ENCODE data around the gene MITF. TPM values are rescaled to one million over a fixed set of nuclear protein-coding genes. Genes with fewer than 3 reads are reported as not detected.

Gene MITF
- total RNA-seq, result 1 to 10 TPM; 1.4 to 1.6 TPM

DNA sequence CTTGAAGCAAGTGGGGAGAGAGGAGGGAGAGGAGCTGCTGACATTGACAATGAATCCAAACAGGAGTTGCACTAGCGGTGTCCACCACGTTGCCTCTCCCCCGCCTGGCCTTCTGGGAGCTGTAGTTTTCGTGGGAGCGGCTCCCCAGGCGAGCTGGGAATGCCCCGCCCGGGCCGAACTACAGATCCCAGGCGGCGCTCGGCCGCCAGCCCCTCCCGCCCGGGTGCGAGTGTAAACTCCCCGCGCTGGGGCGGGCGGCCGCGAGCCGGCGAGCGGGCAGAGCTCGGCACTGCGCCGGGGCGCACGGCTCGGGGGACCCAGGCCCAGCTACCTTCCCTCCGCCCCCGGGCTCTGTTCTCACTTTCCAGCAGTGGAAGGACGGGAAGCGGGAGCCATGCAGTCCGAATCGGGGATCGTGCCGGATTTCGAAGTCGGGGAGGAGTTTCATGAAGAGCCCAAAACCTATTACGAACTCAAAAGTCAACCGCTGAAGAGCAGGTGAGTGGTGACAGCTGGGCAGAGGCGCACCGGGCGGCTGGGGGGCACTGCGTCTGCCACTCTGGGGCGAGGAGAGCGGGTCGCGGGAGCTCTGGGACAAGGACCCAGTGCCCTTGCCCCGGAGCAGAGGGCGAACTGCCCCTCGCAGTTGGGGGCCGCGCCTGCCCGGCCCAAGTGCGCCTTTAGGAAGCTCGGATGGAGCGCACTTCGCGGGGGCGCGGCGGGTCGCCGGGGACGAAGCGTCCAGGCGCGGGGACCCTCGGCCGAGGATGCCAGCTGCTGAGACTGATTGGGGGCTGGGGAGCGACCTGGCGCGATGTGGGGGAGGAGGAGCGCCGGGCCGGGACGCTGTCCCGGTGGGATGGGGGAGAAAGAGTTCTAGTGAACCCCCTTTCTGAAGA is at the start of gene MITF:
Gene MITF, plus strand, starts transcription at position 261 of the 899 bp plus-strand sequence. Its CDS starts 134 bp downstream, at position 395.
- H3K9me3 Mint-ChIP-seq, result no peaks in the 10 kb centered on the region
- DNase-seq (peak; percentile 62), ATAC-seq (ENCODE audit: low read depth) (peak; percentile 86)
- peak within 1 kb of the TSS; percentile 75 for H3K4me3 Mint-ChIP-seq
- H3K27me3 Mint-ChIP-seq, result peaks cover 57% of the 10 kb centered on the region
- POLR2A ChIA-PET, result no interaction called here
- H3K4me1 Mint-ChIP-seq, result peaks cover 6% of the 10 kb centered on the region
- no peak within 1 kb of the TSS for H3K27ac Mint-ChIP-seq
- H3K36me3 Mint-ChIP-seq, result no peaks in the 10 kb centered on the region

- ATAC-seq (ENCODE audit: low read depth) (no peak), DNase-seq (no peak)
- Mint-ChIP-seq H3K36me3 (no peaks in the 10 kb centered on the region), H3K4me1 (no peaks in the 10 kb centered on the region), H3K27ac (no peak overlapping the region), H3K9me3 (no peaks in the 10 kb centered on the region), H3K27me3 (no peaks in the 10 kb centered on the region), H3K4me3 (no peak overlapping the region)
- POLR2A ChIA-PET, result no interaction called here
These were observed 47.4 kb upstream of the MITF start for GRCh38 chr3:69691860-69692259.

DNA sequence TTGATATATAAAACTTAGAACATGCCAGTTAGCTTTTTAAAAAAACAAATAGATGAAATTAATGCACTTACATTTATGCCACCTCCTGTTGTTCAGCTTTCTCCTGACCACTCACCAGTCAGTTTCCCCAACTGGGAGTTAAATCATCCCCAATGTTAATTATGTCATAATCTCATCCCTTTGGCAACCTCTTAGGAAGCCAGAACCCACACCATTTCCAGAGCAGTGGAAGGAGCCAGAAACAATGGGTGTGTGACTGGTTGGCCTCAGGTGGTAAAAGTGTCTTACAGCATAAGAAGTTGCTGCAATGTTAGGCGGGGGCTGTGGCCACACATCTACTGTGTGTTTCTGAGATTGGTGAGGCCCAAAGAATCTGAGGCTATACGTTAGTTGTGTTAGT is 46.5 kb upstream of the MITF start:
- H3K27ac Mint-ChIP-seq, result no peak overlapping the region
- no peaks in the 10 kb centered on the region for H3K4me1 Mint-ChIP-seq
- H3K36me3 Mint-ChIP-seq, result no peaks in the 10 kb centered on the region
- DNase-seq (no peak), ATAC-seq (ENCODE audit: low read depth) (no peak)
- POLR2A ChIA-PET, result no interaction called here
- no peaks in the 10 kb centered on the region for H3K27me3 Mint-ChIP-seq
- H3K4me3 Mint-ChIP-seq, result no peak overlapping the region
- no peaks in the 10 kb centered on the region for H3K9me3 Mint-ChIP-seq

DNA sequence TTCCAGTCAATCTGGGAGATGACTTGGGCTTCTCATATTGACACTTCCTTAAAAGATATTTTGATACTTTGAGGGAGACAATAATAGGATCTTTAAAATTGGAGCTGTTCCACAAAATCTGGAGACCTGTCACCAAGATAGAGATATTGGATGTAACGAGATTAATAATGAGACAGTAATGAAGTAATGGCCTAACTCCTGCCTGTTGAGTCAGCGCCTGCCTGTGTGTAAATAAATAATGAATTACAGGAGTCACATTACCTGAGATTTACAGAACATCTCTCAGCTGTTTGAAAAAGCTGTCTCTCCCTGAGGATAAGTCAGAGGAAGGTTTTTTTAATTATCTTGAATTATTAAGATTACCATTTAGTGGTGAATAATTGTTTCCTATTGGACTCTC is 43.8 kb upstream of the MITF start:
- POLR2A ChIA-PET, result no interaction called here
- no peak for DNase-seq
- no peaks in the 10 kb centered on the region for H3K4me1 Mint-ChIP-seq
- H3K36me3 Mint-ChIP-seq, result no peaks in the 10 kb centered on the region
- H3K4me3 Mint-ChIP-seq, result no peak overlapping the region
- no peak for ATAC-seq (ENCODE audit: low read depth)
- H3K27me3 Mint-ChIP-seq, result no peaks in the 10 kb centered on the region
- H3K27ac Mint-ChIP-seq, result no peak overlapping the region
- H3K9me3 Mint-ChIP-seq, result peaks cover 3% of the 10 kb centered on the region

- ATAC-seq (ENCODE audit: low read depth), result no peak
- H3K27me3 Mint-ChIP-seq, result no peaks in the 10 kb centered on the region
- peaks cover 3% of the 10 kb centered on the region for H3K9me3 Mint-ChIP-seq
- no peak overlapping the region for H3K27ac Mint-ChIP-seq
- POLR2A ChIA-PET, result no interaction called here
- no peaks in the 10 kb centered on the region for H3K4me1 Mint-ChIP-seq
- no peaks in the 10 kb centered on the region for H3K36me3 Mint-ChIP-seq
- no peak overlapping the region for H3K4me3 Mint-ChIP-seq
- no peak for DNase-seq
These were observed 43.3 kb upstream of the MITF start for GRCh38 chr3:69695933-69696332.

DNA sequence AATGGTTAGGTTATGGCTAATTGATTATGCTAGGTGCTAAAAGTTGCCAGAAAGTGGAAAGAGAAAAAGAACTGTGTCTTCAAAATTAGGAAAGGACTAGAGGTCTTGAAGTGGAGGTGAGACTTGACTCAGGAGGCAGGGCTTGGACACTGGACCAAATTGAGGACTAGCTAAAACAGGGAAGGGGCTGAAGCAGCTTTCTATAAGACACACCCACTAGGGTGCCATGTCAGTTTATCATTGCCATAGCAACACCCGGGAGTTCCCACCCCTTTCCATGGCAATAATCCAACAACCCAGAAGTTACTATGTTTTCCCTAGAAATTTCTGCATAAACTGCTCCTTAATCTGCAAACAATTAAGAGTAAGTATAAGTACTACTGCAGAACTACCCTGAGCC is 42.9 kb upstream of the MITF start:
- POLR2A ChIA-PET, result no interaction called here
- no peak overlapping the region for H3K27ac Mint-ChIP-seq
- DNase-seq (no peak), ATAC-seq (ENCODE audit: low read depth) (no peak)
- no peak overlapping the region for H3K4me3 Mint-ChIP-seq
- no peaks in the 10 kb centered on the region for H3K4me1 Mint-ChIP-seq
- H3K27me3 Mint-ChIP-seq, result no peaks in the 10 kb centered on the region
- no peaks in the 10 kb centered on the region for H3K36me3 Mint-ChIP-seq
- H3K9me3 Mint-ChIP-seq, result peaks cover 3% of the 10 kb centered on the region

GRCh38 chr3:69697381-69697780 is 41.9 kb upstream of the MITF start:
- no peaks in the 10 kb centered on the region for H3K27me3 Mint-ChIP-seq
- H3K4me1 Mint-ChIP-seq, result no peaks in the 10 kb centered on the region
- ATAC-seq (ENCODE audit: low read depth) (no peak), DNase-seq (no peak)
- POLR2A ChIA-PET, result no interaction called here
- H3K36me3 Mint-ChIP-seq, result no peaks in the 10 kb centered on the region
- peaks cover 7% of the 10 kb centered on the region for H3K9me3 Mint-ChIP-seq
- no peak overlapping the region for H3K27ac Mint-ChIP-seq
- no peak overlapping the region for H3K4me3 Mint-ChIP-seq

DNA sequence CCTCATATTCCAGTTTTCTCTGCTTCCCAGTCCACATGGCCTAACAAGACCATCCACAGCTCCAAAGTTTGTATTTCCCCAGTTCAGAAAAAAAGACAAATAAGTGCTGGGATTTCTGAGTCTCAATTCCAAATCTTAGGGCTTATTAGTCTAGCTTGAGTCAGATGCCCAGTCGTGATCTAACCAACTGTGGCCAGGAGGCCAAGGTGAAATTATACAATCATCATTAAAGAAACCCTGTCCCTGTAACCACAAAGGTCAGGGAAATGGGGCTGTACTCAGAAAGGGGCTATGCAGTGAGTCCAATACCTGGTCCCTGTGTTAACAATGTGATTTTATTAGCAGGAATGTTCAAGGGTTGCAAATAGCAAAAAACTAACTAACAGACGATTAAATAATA is 40.5 kb upstream of the MITF start:
- Mint-ChIP-seq H3K27me3 (no peaks in the 10 kb centered on the region), H3K9me3 (peaks cover 7% of the 10 kb centered on the region), H3K4me1 (no peaks in the 10 kb centered on the region), H3K36me3 (no peaks in the 10 kb centered on the region), H3K27ac (no peak overlapping the region), H3K4me3 (no peak overlapping the region)
- POLR2A ChIA-PET, result no interaction called here
- ATAC-seq (ENCODE audit: low read depth) (no peak), DNase-seq (no peak)

GRCh38 chr3:69699183-69699582 is 40.1 kb upstream of the MITF start:
- peaks cover 7% of the 10 kb centered on the region for H3K9me3 Mint-ChIP-seq
- no peaks in the 10 kb centered on the region for H3K4me1 Mint-ChIP-seq
- H3K27ac Mint-ChIP-seq, result no peak overlapping the region

DNA sequence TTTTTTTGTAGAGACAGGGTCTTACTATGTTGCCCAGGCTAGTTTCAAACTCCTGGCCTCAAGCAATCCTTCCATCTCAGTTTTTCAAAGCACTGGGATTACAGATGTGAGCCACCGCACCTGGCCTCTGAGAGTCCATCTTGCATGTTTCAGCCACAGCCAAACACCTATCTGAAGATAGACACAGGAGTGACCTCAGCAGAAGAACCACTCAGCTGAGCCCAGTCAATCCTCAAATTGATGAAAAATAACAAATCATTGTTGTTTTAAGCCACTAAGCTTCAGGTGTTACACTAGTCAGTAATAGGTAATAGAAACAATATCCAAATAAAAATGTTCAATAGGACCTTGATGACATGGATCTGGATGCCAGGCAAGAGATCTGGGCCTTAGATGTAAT is 38.3 kb upstream of the MITF start:
- no peaks in the 10 kb centered on the region for H3K4me1 Mint-ChIP-seq
- H3K27me3 Mint-ChIP-seq, result no peaks in the 10 kb centered on the region
- no peaks in the 10 kb centered on the region for H3K36me3 Mint-ChIP-seq
- peaks cover 7% of the 10 kb centered on the region for H3K9me3 Mint-ChIP-seq
- POLR2A ChIA-PET, result no interaction called here
- no peak for DNase-seq
- H3K4me3 Mint-ChIP-seq, result no peak overlapping the region
- no peak overlapping the region for H3K27ac Mint-ChIP-seq
- ATAC-seq (ENCODE audit: low read depth), result no peak

More at GRCh38 chr3:69699183-69699582, 40.1 kb upstream of the MITF start:
- POLR2A ChIA-PET, result no interaction called here
- Mint-ChIP-seq H3K36me3 (no peaks in the 10 kb centered on the region), H3K27me3 (no peaks in the 10 kb centered on the region), H3K4me3 (no peak overlapping the region)
- ATAC-seq (ENCODE audit: low read depth), result no peak
- no peak for DNase-seq

DNA sequence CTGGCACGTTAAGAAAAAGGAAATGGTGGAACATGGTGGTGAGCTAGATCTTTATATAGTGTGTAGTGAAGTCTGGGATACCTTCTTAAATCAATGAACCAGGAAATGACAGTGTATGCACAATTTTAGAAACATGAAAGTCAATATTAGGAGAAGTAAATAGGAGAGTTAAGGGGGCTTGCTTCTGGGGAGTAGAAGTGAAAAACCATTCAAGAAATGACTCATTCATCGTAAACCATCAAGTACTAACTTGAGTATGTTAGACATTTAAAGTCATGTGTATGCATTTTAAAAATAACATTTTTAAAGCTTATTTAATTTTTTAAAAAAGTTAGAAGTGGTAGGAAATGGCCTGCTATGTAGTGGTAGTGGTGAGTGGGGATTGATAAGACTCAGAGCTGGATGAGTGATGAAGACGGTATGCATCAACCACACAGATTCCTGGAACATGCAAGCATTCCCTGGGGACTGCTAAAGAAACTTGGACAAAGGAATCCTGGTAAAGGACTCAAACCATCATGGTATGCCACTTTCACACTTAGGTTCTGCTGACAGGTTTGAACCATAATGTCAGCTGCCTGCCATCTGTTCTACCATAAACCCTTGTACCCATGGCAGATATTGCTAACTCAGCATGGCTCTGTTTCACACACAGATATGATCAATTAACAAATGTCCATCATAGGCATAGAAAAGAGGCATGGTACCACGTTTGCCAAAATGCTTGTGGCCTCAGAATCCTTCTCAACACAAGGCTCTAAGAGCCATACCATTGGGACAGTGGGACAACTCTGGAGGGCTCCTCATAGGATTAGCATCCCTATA is 28.9 kb upstream of the MITF start:
- no peak for DNase-seq
- Mint-ChIP-seq H3K9me3 (no peaks in the 10 kb centered on the region), H3K36me3 (no peaks in the 10 kb centered on the region), H3K27ac (no peak overlapping the region), H3K4me3 (no peak overlapping the region), H3K4me1 (no peaks in the 10 kb centered on the region), H3K27me3 (no peaks in the 10 kb centered on the region)
- ATAC-seq (ENCODE audit: low read depth), result no peak
- POLR2A ChIA-PET, result no interaction called here

GRCh38 chr3:69712269-69712668 is 27.0 kb upstream of the MITF start:
- Mint-ChIP-seq H3K36me3 (no peaks in the 10 kb centered on the region), H3K4me1 (no peaks in the 10 kb centered on the region), H3K27ac (no peak overlapping the region), H3K27me3 (no peaks in the 10 kb centered on the region), H3K4me3 (no peak overlapping the region), H3K9me3 (no peaks in the 10 kb centered on the region)
- no peak for ATAC-seq (ENCODE audit: low read depth)
- no peak for DNase-seq
- POLR2A ChIA-PET, result no interaction called here

DNA sequence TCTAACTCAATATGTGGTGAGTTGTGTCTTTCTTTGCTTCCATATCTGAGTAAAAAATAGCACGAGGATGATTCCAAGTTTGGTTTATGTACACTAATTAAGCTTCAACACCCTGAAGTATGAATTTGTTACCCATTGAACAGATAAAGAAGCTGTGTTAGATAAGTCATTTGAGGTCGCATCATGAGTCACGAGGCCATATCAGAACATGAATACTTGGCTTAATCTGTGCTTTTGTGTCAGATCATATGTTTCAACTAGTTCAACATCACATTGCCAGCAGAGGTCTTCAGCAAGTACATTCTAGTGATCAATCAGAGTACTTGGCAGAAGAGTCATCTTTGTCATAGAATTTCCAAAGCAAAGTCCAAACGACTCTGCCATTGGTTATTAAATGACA is 26.3 kb upstream of the MITF start:
- POLR2A ChIA-PET, result no interaction called here
- Mint-ChIP-seq H3K27ac (no peak overlapping the region), H3K9me3 (no peaks in the 10 kb centered on the region), H3K4me1 (no peaks in the 10 kb centered on the region), H3K4me3 (no peak overlapping the region), H3K36me3 (no peaks in the 10 kb centered on the region), H3K27me3 (no peaks in the 10 kb centered on the region)
- ATAC-seq (ENCODE audit: low read depth) (no peak), DNase-seq (no peak)

DNA sequence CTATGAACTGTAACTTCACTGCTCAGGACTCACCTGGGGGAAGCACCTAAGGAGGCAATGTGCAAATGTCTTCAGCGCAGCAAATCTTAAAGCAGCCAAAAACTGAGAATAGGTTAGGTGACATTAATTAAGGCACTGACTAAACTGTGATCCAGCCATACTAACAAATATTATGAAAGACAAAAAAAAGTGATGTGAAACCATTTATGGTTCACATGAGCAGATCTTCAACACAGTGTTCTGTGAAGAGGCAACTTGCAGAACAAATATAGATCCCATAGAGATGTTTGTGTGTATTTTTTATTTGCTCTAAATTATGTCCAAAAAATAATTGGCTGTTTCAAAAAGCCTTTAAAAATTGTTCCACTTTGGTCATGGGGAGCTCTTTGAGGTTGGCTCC is 24.1 kb upstream of the MITF start:
- POLR2A ChIA-PET, result no interaction called here
- no peaks in the 10 kb centered on the region for H3K36me3 Mint-ChIP-seq
- no peak for DNase-seq

More for the DNA sequence above, 24.1 kb upstream of the MITF start:
- H3K4me1 Mint-ChIP-seq, result no peaks in the 10 kb centered on the region
- H3K9me3 Mint-ChIP-seq, result no peaks in the 10 kb centered on the region
- ATAC-seq (ENCODE audit: low read depth), result no peak
- H3K27ac Mint-ChIP-seq, result no peak overlapping the region
- no peaks in the 10 kb centered on the region for H3K27me3 Mint-ChIP-seq
- H3K4me3 Mint-ChIP-seq, result no peak overlapping the region

Data from activated naive CD8-positive, alpha-beta T cell treated with anti-CD3 and anti-CD28 coated beads, Interleukin-2, amount 10 ng/mL, durations not matched to agents 7 days and 5 days (primary cell).